Neural progenitor cell (in vitro differentiated cells): ENCODE data around the gene GPRC5A. TPM values are rescaled to one million over a fixed set of nuclear protein-coding genes. Genes with fewer than 3 reads are reported as not detected.
"Not testable (repeated sequence)": the region's sequence is repeated elsewhere in the genome, so short reads cannot be mapped to it uniquely, and the experiment has no call there.

Source experiments
- DNase-seq: peaks from one replicate; pipeline ENCODE4 v3.0.0-alpha.2; 2016; ENCODE audit warnings: low spot score
- H2AFZ ChIP-seq: fragments of 200-600 bp; sonication (generic); replicated peaks from 2 replicates; pipeline ENCODE4 v1.6.1; 2016; ENCODE audit warnings: antibody characterized with exemption
- H3F3A ChIP-seq: fragments of 200-600 bp; sonication (generic); 2 replicates; pipeline ENCODE4 v1.6.1; 2016; ENCODE audit warnings: antibody characterized with exemption, low read depth
- H3K27ac ChIP-seq: fragments of 200-600 bp; sonication (generic); 2 replicates; pipeline ENCODE4 v1.5.1; 2016; ENCODE audit warnings: mild to moderate bottlenecking
- H3K27me3 ChIP-seq: fragments of 200-600 bp; sonication (generic); 2 replicates; pipeline ENCODE4 v1.6.1; 2016; ENCODE audit warnings: mild to moderate bottlenecking, moderate library complexity
- H3K36me3 ChIP-seq: fragments of 200-600 bp; sonication (generic); 2 replicates; pipeline ENCODE4 v1.5.1; 2016
- H3K4me1 ChIP-seq: fragments of 200-600 bp; sonication (generic); 2 replicates; pipeline ENCODE4 v1.6.1; 2016; ENCODE audit warnings: mixed run types
- H3K4me2 ChIP-seq: fragments of 200-600 bp; sonication (generic); 2 replicates; pipeline ENCODE4 v1.6.1; 2016
- H3K4me3 ChIP-seq: fragments of 200-600 bp; sonication (generic); 2 replicates; pipeline ENCODE4 v1.5.1; 2016
- H3K79me2 ChIP-seq: fragments of 200-600 bp; sonication (generic); 2 replicates; pipeline ENCODE4 v1.6.1; 2016; ENCODE audit warnings: low read depth
- H3K9ac ChIP-seq: fragments of 200-600 bp; sonication (generic); 2 replicates; pipeline ENCODE4 v1.6.1; 2016
- H3K9me3 ChIP-seq: fragments of 200-600 bp; sonication (generic); 2 replicates; pipeline ENCODE4 v1.5.1; 2016; ENCODE audit warnings: low read depth
- H4K20me1 ChIP-seq: fragments of 200-600 bp; sonication (generic); 2 replicates; pipeline ENCODE4 v1.6.1; 2016; ENCODE audit warnings: low read depth
- H3K27ac Mint-ChIP-seq: 3 replicates; pipeline ENCODE4 v1.8.0; 2021; ENCODE audit warnings: mixed read lengths
- H3K27me3 Mint-ChIP-seq: 2 replicates; pipeline ENCODE4 v1.8.0; 2022; ENCODE audit warnings: low read depth, mild to moderate bottlenecking, inconsistent platforms, moderate library complexity, mixed read lengths; ENCODE audit not compliant: insufficient read depth
- H3K36me3 Mint-ChIP-seq: 3 replicates; pipeline ENCODE4 v1.8.0; 2021; ENCODE audit warnings: mixed read lengths
- H3K4me1 Mint-ChIP-seq: 3 replicates; pipeline ENCODE4 v1.8.0; 2021; ENCODE audit warnings: mixed read lengths
- H3K4me3 Mint-ChIP-seq: 3 replicates; pipeline ENCODE4 v1.8.0; 2021; ENCODE audit warnings: mild to moderate bottlenecking, moderate library complexity, mixed read lengths
- H3K9me3 Mint-ChIP-seq: 3 replicates; pipeline ENCODE4 v1.8.0; 2020; ENCODE audit warnings: mixed read lengths
- EZH2 ChIP-seq: fragments of 200-600 bp; sonication (generic); IDR thresholded peaks from 2 replicates; pipeline ENCODE4 v1.6.1; 2017; ENCODE audit warnings: antibody characterized with exemption, mild to moderate bottlenecking, moderate library complexity
- EZH2phosphoT487 ChIP-seq: fragments of 200-600 bp; sonication (generic); IDR thresholded peaks from 2 replicates; pipeline ENCODE4 v1.6.1; 2017; ENCODE audit warnings: antibody characterized with exemption
- total RNA-seq: library from RNA; depleted of rRNA; stranded (reverse); fragments of >200 nt; gene quantifications from 2 replicates; pipeline ENCODE4 v1.2.3, GENCODE V29; 2015; ENCODE audit warnings: low replicate concordance
- TF ChIP-seq, protein P1 (sequence below): fragments of 200-600 bp; sonication (generic); IDR thresholded peaks from 2 replicates; pipeline ENCODE4 v1.5.1; 2017; ENCODE audit warnings: antibody characterized with exemption, mild to moderate bottlenecking

The GPRC5A gene, protein sequence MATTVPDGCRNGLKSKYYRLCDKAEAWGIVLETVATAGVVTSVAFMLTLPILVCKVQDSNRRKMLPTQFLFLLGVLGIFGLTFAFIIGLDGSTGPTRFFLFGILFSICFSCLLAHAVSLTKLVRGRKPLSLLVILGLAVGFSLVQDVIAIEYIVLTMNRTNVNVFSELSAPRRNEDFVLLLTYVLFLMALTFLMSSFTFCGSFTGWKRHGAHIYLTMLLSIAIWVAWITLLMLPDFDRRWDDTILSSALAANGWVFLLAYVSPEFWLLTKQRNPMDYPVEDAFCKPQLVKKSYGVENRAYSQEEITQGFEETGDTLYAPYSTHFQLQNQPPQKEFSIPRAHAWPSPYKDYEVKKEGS
- not detected in 2 replicates for total RNA-seq

DNA sequence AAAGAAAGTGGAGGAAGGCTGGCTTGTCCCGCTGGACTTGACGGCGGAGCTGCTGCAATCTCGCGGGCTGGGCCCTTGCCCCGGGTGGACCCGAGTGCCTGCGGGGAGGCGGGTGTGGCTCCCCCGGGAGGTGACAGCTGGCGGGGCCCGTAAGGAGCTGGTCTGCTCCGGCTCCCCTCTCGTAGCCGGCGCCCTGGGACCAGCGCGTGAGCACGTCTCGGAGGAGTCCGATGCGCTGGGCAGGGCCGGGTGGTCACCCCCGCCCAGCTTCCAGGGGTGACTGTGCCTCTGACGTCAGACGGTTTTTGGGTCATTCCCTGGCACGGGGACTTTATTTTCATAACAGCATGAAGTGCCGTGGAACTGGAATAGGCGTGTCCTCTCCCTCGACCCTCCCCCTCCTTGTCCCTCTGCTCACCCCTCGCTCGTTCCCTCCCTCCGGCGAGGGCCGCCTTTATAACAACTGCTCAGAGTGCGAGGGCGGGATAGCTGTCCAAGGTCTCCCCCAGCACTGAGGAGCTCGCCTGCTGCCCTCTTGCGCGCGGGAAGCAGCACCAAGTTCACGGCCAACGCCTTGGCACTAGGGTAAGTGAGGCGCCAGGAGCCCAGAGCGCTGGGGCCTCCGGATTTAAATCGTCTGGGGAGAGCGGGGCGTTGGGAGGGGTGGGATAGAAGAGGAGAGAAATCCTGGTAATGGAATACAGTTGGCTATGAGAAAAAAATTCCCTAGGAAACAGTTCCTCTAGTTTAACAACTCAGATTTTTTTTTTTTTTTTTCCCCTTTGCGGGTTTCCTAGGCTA lies at the start of gene GPRC5A:
GPRC5A (plus strand) TSS at position 483 of the 801 bp plus-strand sequence. CDS start 16,688 bp downstream, outside the sequence.
- Mint-ChIP-seq H3K27me3 (peaks cover 19% of the 10 kb centered on the region), H3K27ac (no peak within 1 kb of the TSS), H3K4me3 (peak within 1 kb of the TSS; percentile 88), H3K4me1 (peaks cover 11% of the 10 kb centered on the region), H3K9me3 (no peaks in the 10 kb centered on the region), H3K36me3 (no peaks in the 10 kb centered on the region)
- H3K9ac ChIP-seq: no peak within 1 kb of the TSS
- DNase-seq: peak; percentile 41
- H3K4me2 ChIP-seq: peak within 1 kb of the TSS; percentile 81
- H3K27ac ChIP-seq: no peak within 1 kb of the TSS
- H4K20me1 ChIP-seq: peaks cover 6% of the 10 kb centered on the region
- H2AFZ ChIP-seq: peak within 1 kb of the TSS; percentile 34
- peak within 1 kb of the TSS; percentile 51 for H3K4me3 ChIP-seq
- H3K9me3 ChIP-seq: no peaks in the 10 kb centered on the region
- no peaks in the 10 kb centered on the region for H3K36me3 ChIP-seq
- peak; percentile 62 for TF ChIP-seq EZH2
- TF ChIP-seq EZH2phosphoT487: peak; percentile 23
- TF ChIP-seq, protein P1, sequence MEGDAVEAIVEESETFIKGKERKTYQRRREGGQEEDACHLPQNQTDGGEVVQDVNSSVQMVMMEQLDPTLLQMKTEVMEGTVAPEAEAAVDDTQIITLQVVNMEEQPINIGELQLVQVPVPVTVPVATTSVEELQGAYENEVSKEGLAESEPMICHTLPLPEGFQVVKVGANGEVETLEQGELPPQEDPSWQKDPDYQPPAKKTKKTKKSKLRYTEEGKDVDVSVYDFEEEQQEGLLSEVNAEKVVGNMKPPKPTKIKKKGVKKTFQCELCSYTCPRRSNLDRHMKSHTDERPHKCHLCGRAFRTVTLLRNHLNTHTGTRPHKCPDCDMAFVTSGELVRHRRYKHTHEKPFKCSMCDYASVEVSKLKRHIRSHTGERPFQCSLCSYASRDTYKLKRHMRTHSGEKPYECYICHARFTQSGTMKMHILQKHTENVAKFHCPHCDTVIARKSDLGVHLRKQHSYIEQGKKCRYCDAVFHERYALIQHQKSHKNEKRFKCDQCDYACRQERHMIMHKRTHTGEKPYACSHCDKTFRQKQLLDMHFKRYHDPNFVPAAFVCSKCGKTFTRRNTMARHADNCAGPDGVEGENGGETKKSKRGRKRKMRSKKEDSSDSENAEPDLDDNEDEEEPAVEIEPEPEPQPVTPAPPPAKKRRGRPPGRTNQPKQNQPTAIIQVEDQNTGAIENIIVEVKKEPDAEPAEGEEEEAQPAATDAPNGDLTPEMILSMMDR: peak; percentile 2
- no peaks in the 10 kb centered on the region for H3F3A ChIP-seq
- peaks cover 6% of the 10 kb centered on the region for H3K4me1 ChIP-seq
- no peaks in the 10 kb centered on the region for H3K79me2 ChIP-seq
- H3K27me3 ChIP-seq: peaks cover 66% of the 10 kb centered on the region

DNA sequence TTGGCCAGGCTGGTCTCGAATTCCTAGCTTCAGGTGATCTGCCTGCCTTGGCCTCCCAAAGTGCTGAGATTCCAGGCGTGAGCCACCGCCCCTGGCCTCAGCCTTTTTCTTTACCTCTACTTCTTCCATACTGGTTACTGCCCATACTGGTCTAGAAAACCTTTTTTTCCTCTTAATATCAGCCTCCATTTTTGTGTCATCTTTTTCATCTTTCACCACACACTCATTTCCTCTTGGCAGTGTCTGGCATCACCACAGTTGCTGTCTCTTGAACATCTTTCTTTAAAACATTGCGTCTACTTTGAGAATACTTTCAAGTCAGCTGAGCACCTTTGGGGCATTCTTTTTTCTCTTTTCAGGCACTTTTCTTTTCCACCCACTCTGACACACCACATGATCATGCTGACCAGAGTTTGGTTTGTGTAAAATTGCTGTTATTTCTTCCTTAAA lies 45.5 kb upstream of the GPRC5A start:
- Mint-ChIP-seq H3K27ac (no peak overlapping the region), H3K9me3 (peaks cover 3% of the 10 kb centered on the region), H3K27me3 (peaks cover 2% of the 10 kb centered on the region), H3K4me3 (no peak overlapping the region), H3K4me1 (no peaks in the 10 kb centered on the region), H3K36me3 (peaks cover 5% of the 10 kb centered on the region)
- Histone ChIP-seq H3K9me3 (no peaks in the 10 kb centered on the region), H3K36me3 (no peaks in the 10 kb centered on the region), H3K79me2 (no peaks in the 10 kb centered on the region), H2AFZ (no peak overlapping the region), H3K27ac (no peak overlapping the region), H3K4me2 (no peak overlapping the region), H3K4me1 (no peaks in the 10 kb centered on the region), H3K4me3 (no peak overlapping the region), H3F3A (no peaks in the 10 kb centered on the region), H4K20me1 (no peaks in the 10 kb centered on the region), H3K9ac (no peak overlapping the region), H3K27me3 (no peaks in the 10 kb centered on the region)
- TF ChIP-seq EZH2phosphoT487 (no peak), EZH2 (no peak)
- TF ChIP-seq, protein P1: no peak
- DNase-seq: no peak

DNA sequence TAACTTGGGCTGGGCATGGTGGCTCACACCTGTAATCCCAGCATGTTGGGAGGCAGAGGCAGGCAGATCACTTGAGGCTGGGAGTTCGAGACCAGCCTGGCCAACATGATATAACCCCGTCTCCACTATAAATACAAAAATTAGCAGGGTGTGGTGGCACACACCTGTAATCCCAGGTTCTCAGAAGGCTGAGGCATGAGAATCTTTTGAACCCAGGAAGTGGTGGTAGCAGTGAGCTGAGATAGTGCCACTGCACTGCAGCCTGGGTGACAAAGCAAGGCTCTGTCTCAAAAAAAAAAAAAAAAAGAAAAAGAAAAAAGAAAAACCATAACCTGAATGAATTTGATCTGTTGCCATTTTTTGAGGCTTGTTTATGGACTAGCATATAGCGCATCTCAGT lies 44.6 kb upstream of the GPRC5A start:
- H3K4me3 ChIP-seq, H3K27me3 ChIP-seq, H3K79me2 ChIP-seq, H3K4me1 ChIP-seq, H3K36me3 ChIP-seq, H3K27ac Mint-ChIP-seq, H3F3A ChIP-seq, H3K9me3 Mint-ChIP-seq, H3K4me2 ChIP-seq, H3K9me3 ChIP-seq, H3K9ac ChIP-seq, H3K27ac ChIP-seq, H3K36me3 Mint-ChIP-seq, H3K4me1 Mint-ChIP-seq, H2AFZ ChIP-seq, DNase-seq, H3K4me3 Mint-ChIP-seq, H3K27me3 Mint-ChIP-seq, H4K20me1 ChIP-seq: not testable (repeated sequence)
